Transverse colon (tissue), 4 donors: ENCODE measurements around the gene DYNC1H1. TPM values are rescaled to one million over a fixed set of nuclear protein-coding genes. Genes with fewer than 3 reads are reported as not detected.

Experiments
- DNase-seq: peaks from one replicate; pipeline ENCODE4 v3.0.0-alpha.2; 2019
- H3K27ac ChIP-seq, 4 donors: fragments of 200-600 bp; sonication (generic); 2 replicates each; pipeline ENCODE4 v1.5.1; 2016 to 2018; ENCODE audit warnings: inconsistent platforms in 4 of 4
- H3K27me3 ChIP-seq: fragments of 200-600 bp; sonication (generic); 2 replicates; pipeline ENCODE4 v1.5.1; 2017; ENCODE audit warnings: inconsistent platforms
- H3K36me3 ChIP-seq, 4 donors: fragments of 200-600 bp; sonication (generic); 2 replicates each; pipeline ENCODE4 v1.5.1; 2017 to 2019; ENCODE audit warnings: inconsistent platforms in 4 of 4
- H3K4me1 ChIP-seq, 4 donors: fragments of 200-600 bp; sonication (generic); 2 replicates each; pipeline ENCODE4 v1.5.1; 2017 to 2020; ENCODE audit warnings: inconsistent platforms in 4 of 4
- H3K4me3 ChIP-seq, 4 donors: fragments of 200-600 bp; sonication (generic); 1 replicate in 1 of 4; 2 replicates in 3 of 4; pipeline versions ENCODE4 v1.5.1 to v1.6.1; 2017 to 2019; ENCODE audit warnings: inconsistent platforms in 4 of 4
- H3K9me3 ChIP-seq, 2 donors: fragments of 200-600 bp; sonication (generic); 2 replicates each; pipeline ENCODE4 v1.5.1; 2017 to 2019; ENCODE audit warnings: inconsistent platforms in 2 of 2
- CTCF ChIP-seq, 5 experiments: fragments of 200-600 bp in 3 of 5; fragments of 450-650 bp in 2 of 5; sonication (generic) in 3 of 5; IDR thresholded peaks; 1 replicate in 2 of 5; 2 replicates in 3 of 5; pipeline ENCODE4 v1.5.1; 2016 to 2017; ENCODE audit warnings: antibody characterized with exemption in 5 of 5, inconsistent platforms in 3 of 5, mild to moderate bottlenecking in 2 of 5, moderate library complexity in 1 of 5
- EP300 ChIP-seq: sonication (generic); formaldehyde crosslinking; IDR thresholded peaks from one replicate; pipeline ENCODE4 v1.6.1; 2017; ENCODE audit warnings: antibody characterized with exemption, low read depth
- POLR2A ChIP-seq: fragments of 450-650 bp; IDR thresholded peaks from one replicate; pipeline ENCODE4 v1.6.1; 2016; ENCODE audit warnings: antibody characterized with exemption, mild to moderate bottlenecking, moderate library complexity
- POLR2AphosphoS5 ChIP-seq, 3 donors: sonication (generic); formaldehyde crosslinking; IDR thresholded peaks; one replicate each; pipeline ENCODE4 v1.6.1; 2016; ENCODE audit warnings: antibody characterized with exemption in 3 of 3
- WGBS, 2 donors: methylation state at CpG; one replicate each; pipeline ENCODE4 v1.1.5; 2018; ENCODE audit warnings: low coverage in 1 of 2; 5-methylcytosine and 5-hydroxymethylcytosine counted together
- in situ Hi-C, 4 donors: fragments of 200-750 bp; cut with MboI; loops; one replicate each; pipeline versions ENCODE4 v1.15.0 to v1.15.1; 2017; ENCODE audit warnings: low sequenced_read_pairs in 3 of 4, low pct_ligation_motif_present in 1 of 4, low pct_unique_long_range_greater_than_20kb in 1 of 4
- intact Hi-C: fragments of 100-400 bp; cut with DNase I; formaldehyde crosslinking; loops from one replicate; pipeline ENCODE4 v1.15.1; 2023; ENCODE audit warnings: low total_unique reads
- total RNA-seq, 4 donors: library from RNA; depleted of rRNA; stranded (reverse); fragments of >200 nt; gene quantifications; one replicate each; pipeline ENCODE4 v1.1.0, GENCODE V29; 2016

The DYNC1H1 gene
- total RNA-seq, 4 donors from 2014 or later: 471 to 647 (median 482) TPM

DNA sequence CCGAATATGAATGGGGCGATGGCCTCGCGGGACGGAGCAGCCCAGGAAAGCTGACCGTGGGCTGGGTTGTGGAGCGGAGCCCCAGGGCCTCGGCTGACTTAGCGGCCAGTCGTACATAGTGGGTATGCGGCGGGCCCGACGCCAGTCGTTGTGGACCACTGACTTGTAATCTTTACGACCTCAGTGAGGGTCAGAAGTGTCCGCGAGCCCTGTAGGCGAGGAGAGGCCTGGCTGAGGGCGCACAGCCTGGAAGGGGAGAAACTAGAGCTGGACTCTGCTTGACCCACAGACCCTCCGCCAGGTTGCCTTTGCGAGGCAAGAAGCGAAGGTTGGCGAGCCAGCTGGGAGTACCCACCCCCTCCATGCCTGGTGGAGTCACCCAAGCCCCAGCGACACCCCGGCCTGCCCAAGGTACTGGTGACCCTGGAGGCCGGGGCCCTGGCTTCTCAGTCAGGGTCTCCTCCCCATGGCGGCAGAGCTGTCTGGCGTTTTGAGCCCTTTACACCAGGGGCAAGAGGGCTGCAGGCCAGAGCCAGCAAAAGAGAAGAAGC lies 15.6 kb upstream of the DYNC1H1 start:
- peaks cover 3 to 21% (median 17%) of the 10 kb centered on the region in 4 donors for H3K4me1 ChIP-seq
- in situ Hi-C loops: loop anchor here in 2 of 4 donors (10.0 to 25.0 kb wide), 2 partner anchors 174 to 186 kb away; partner anchors contain the start of gene PPP2R5C (in 1 of the 2)
- WGBS, 2 donors: 3% methylated on average over 27 of the region's 29 CpGs; no CpG with 5 or more reads in 1 of the 2 donors
- H3K9me3 ChIP-seq: no peaks in the 10 kb centered on the region
- DNase-seq: no peak
- peaks cover 10% of the 10 kb centered on the region for H3K27me3 ChIP-seq
- peak overlapping the region; percentile 88 to 99 (median 98) for H3K27ac ChIP-seq
- H3K36me3 ChIP-seq: no peaks in the 10 kb centered on the region
- TF ChIP-seq EP300 (no peak), CTCF (IDR thresholded peaks at IDR 0.05) (no peak), POLR2A (no peak), POLR2AphosphoS5 (IDR thresholded peaks at IDR 0.05) (no peak)
- intact Hi-C loops: no loop called here
- H3K4me3 ChIP-seq: peak overlapping the region; percentile 58 to 92 (median 68)

- Histone ChIP-seq H3K4me1 (peaks cover 3 to 21% (median 17%) of the 10 kb centered on the region in 4 donors), H3K36me3 (no peaks in the 10 kb centered on the region), H3K4me3 (no peak overlapping the region), H3K27ac (no peak overlapping the region), H3K27me3 (no peaks in the 10 kb centered on the region), H3K9me3 (no peaks in the 10 kb centered on the region)
- no peak for DNase-seq
- intact Hi-C loops: no loop called here
- 74 to 86% methylated on average over 1 to 4 of the region's 4 CpGs for WGBS, 2 donors
- in situ Hi-C loops: loop anchor here in 1 of 4 donors (25.0 kb wide), 1 partner anchor 362 kb away; the partner anchor contains the start of genes MOK and ZNF839
- TF ChIP-seq POLR2A (no peak), POLR2AphosphoS5 (IDR thresholded peaks at IDR 0.05) (no peak), CTCF (IDR thresholded peaks at IDR 0.05) (no peak), EP300 (no peak)
These were observed 14.3 kb upstream of the DYNC1H1 start for GRCh38 chr14:101950100-101950499.

GRCh38 chr14:101950516-101951215 lies 13.7 kb upstream of the DYNC1H1 start:
- WGBS, 2 donors: 82% methylated on average over 4 of the region's 4 CpGs; no CpG with 5 or more reads in 1 of the 2 donors
- intact Hi-C loops: no loop called here
- Histone ChIP-seq H3K27ac (no peak overlapping the region), H3K9me3 (no peaks in the 10 kb centered on the region), H3K27me3 (no peaks in the 10 kb centered on the region), H3K4me1 (peaks cover 3 to 21% (median 17%) of the 10 kb centered on the region in 4 donors), H3K4me3 (no peak overlapping the region), H3K36me3 (no peaks in the 10 kb centered on the region)
- in situ Hi-C loops: loop anchor here in 1 of 4 donors (25.0 kb wide), 1 partner anchor 362 kb away; the partner anchor contains the start of genes MOK and ZNF839
- TF ChIP-seq POLR2AphosphoS5 (IDR thresholded peaks at IDR 0.05) (no peak), CTCF (IDR thresholded peaks at IDR 0.05) (no peak), EP300 (no peak), POLR2A (no peak)
- no peak for DNase-seq

GRCh38 chr14:101953151-101953550 lies 11.2 kb upstream of the DYNC1H1 start:
- in situ Hi-C loops (loop anchor here in 1 of 4 donors (25.0 kb wide), 1 partner anchor 359 kb away; the partner anchor contains the start of genes MOK and ZNF839), intact Hi-C loops (no loop called here)
- H3K27me3 ChIP-seq: no peaks in the 10 kb centered on the region
- no peak overlapping the region for H3K4me3 ChIP-seq
- no peak overlapping the region for H3K27ac ChIP-seq
- DNase-seq: no peak
- TF ChIP-seq EP300: no peak
- H3K9me3 ChIP-seq: no peaks in the 10 kb centered on the region
- WGBS, 2 donors: 82 to 90% methylated on average over 2 to 8 of the region's 8 CpGs
- no peaks in the 10 kb centered on the region for H3K36me3 ChIP-seq
- peaks cover 0 to 15% (median 14%) of the 10 kb centered on the region in 4 donors for H3K4me1 ChIP-seq
